Karpas-422 (cell line): ENCODE data around the gene TCEA3. TPM values are rescaled to one million over a fixed set of nuclear protein-coding genes. Genes with fewer than 3 reads are reported as not detected.
"Not testable (repeated sequence)": the region's sequence is repeated elsewhere in the genome, so short reads cannot be mapped to it uniquely, and the experiment has no call there.

Experiments
- DNase-seq: peaks from one replicate; pipeline ENCODE4 v3.0.0-alpha.2; 2015
- H2AFZ ChIP-seq: fragments of 200-600 bp; sonication (generic); 2 replicates; pipeline ENCODE4 v1.6.1; 2014; ENCODE audit warnings: antibody characterized with exemption, low read length, mixed read lengths
- H3K27ac ChIP-seq: fragments of 200-600 bp; sonication (generic); 2 replicates; pipeline ENCODE4 v1.5.1; 2014; ENCODE audit warnings: mild to moderate bottlenecking, low read length, moderate library complexity
- H3K27me3 ChIP-seq: fragments of 200-600 bp; sonication (generic); 2 replicates; pipeline ENCODE4 v1.6.1; 2014; ENCODE audit warnings: low read length, mixed read lengths
- H3K36me3 ChIP-seq: fragments of 200-600 bp; sonication (generic); 2 replicates; pipeline ENCODE4 v1.6.1; 2014; ENCODE audit warnings: low read length, mixed read lengths; ENCODE audit not compliant: insufficient read depth
- H3K4me1 ChIP-seq: fragments of 200-600 bp; sonication (generic); 2 replicates; pipeline ENCODE4 v1.6.1; 2014; ENCODE audit warnings: mild to moderate bottlenecking, low read length, mixed read lengths
- H3K4me2 ChIP-seq: fragments of 200-600 bp; sonication (generic); 2 replicates; pipeline ENCODE4 v1.6.1; 2014; ENCODE audit warnings: low read length, low read depth, mild to moderate bottlenecking; ENCODE audit not compliant: poor library complexity, severe bottlenecking
- H3K4me3 ChIP-seq: fragments of 200-600 bp; sonication (generic); 2 replicates; pipeline ENCODE4 v1.5.1; 2014; ENCODE audit warnings: mild to moderate bottlenecking, antibody characterized with exemption, low read length, mixed read lengths
- H3K79me2 ChIP-seq: fragments of 200-600 bp; sonication (generic); 2 replicates; pipeline ENCODE4 v1.6.1; 2014; ENCODE audit warnings: mild to moderate bottlenecking, low read length, mixed read lengths
- H3K9ac ChIP-seq: fragments of 200-600 bp; sonication (generic); 2 replicates; pipeline ENCODE4 v1.6.0; 2014; ENCODE audit warnings: low read length
- H3K9me2 ChIP-seq: fragments of 200-600 bp; sonication (generic), shearing (Covaris generic); replicated peaks from 2 replicates; pipeline ENCODE4 v1.6.0; 2014; ENCODE audit warnings: mild to moderate bottlenecking, low read length, moderate library complexity; ENCODE audit not compliant: insufficient read depth
- H3K9me3 ChIP-seq: fragments of 300-700, 200-600 bp; sonication (generic); 2 replicates; pipeline ENCODE4 v1.6.1; 2014; ENCODE audit warnings: low read length, mixed read lengths
- H4K20me1 ChIP-seq: fragments of 200-600 bp; sonication (generic); 2 replicates; pipeline ENCODE4 v1.6.1; 2014; ENCODE audit warnings: mild to moderate bottlenecking, antibody characterized with exemption, low read length, low read depth; ENCODE audit not compliant: insufficient read depth
- total RNA-seq: library from RNA; depleted of rRNA; stranded (reverse); fragments of >200 nt; shearing (Covaris generic); gene quantifications from 2 replicates; pipeline ENCODE4 v1.2.3, GENCODE V29; 2014; ENCODE audit warnings: low replicate concordance

Gene TCEA3
- total RNA-seq, 1 experiment from 2014 or later: not detected

DNA sequence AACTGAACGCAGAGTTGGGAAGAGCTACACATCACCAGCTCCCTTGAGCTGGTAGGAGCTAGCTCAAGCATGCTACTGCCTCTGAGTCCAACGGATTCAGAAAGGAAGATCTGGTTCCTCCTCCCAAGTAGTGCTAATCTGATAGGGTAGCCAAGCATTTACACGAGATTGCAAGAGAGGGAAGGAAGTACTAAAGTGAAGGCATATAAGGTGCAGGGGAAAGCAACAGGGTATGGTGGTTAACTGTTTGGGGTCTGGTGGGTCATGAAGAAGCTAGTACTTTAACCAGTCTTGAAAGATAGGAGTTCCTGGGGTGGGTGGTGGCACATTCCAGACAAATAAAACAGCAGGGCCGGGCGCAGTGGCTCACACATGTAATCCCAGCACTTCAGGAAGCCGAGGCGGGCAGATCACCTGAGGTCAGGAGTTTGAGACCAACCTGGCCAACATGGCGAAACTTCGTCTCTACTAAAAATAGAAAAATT is 34.7 kb downstream of the TCEA3 start:
- Histone ChIP-seq H3K79me2 (no peaks in the 10 kb centered on the region), H2AFZ (no peak overlapping the region), H3K27ac (no peak overlapping the region), H3K9ac (no peak overlapping the region), H3K36me3 (no peaks in the 10 kb centered on the region), H4K20me1 (no peaks in the 10 kb centered on the region), H3K4me1 (no peaks in the 10 kb centered on the region), H3K4me2 (no peak overlapping the region), H3K9me2 (no peaks in the 10 kb centered on the region), H3K9me3 (no peaks in the 10 kb centered on the region; the same call in 1 of the 2 replicates), H3K4me3 (no peak overlapping the region), H3K27me3 (no peaks in the 10 kb centered on the region)
- no peak for DNase-seq

DNA sequence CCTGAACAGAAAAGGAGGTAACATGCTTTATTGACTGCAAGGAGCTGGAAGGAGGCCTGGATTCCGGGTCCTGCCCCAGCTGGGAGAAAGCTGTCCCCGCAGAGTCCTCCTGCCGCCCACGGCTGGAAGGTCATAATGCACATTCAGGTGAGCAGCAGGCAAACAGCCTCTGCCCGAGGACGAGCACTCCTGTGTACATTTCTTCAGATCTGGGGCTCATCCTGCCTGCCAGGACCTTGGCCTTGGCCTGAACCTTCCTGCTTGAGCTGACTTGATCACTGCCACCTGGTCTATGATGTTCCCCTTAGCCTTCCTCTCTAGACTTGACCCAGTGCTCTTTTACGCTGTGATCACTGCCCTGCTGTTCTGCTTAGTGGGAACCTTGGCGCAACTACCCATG is 37.1 kb downstream of the TCEA3 start:
- Histone ChIP-seq H3K27me3 (no peaks in the 10 kb centered on the region), H4K20me1 (no peaks in the 10 kb centered on the region), H3K79me2 (no peaks in the 10 kb centered on the region), H3K36me3 (no peaks in the 10 kb centered on the region), H2AFZ (no peak overlapping the region), H3K9me3 (no peaks in the 10 kb centered on the region; the same call in 1 of the 2 replicates), H3K27ac (no peak overlapping the region), H3K9ac (no peak overlapping the region), H3K4me3 (no peak overlapping the region), H3K4me1 (no peaks in the 10 kb centered on the region), H3K4me2 (no peak overlapping the region), H3K9me2 (no peaks in the 10 kb centered on the region)
- no peak for DNase-seq

GRCh38 chr1:23385119-23385621 is 39.4 kb downstream of the TCEA3 start:
- no peaks in the 10 kb centered on the region for H3K9me3 ChIP-seq
- H3K36me3 ChIP-seq: no peaks in the 10 kb centered on the region
- no peaks in the 10 kb centered on the region for H4K20me1 ChIP-seq

GRCh38 chr1:23384312-23385058 is 40.1 kb downstream of the TCEA3 start:
- H3K27me3 ChIP-seq: no peaks in the 10 kb centered on the region
- no peak overlapping the region for H2AFZ ChIP-seq
- H3K36me3 ChIP-seq: no peaks in the 10 kb centered on the region
- no peaks in the 10 kb centered on the region for H3K79me2 ChIP-seq
- no peaks in the 10 kb centered on the region for H3K9me3 ChIP-seq
- H3K4me3 ChIP-seq: no peak overlapping the region
- H3K27ac ChIP-seq: no peak overlapping the region
- H3K9me2 ChIP-seq: no peaks in the 10 kb centered on the region
- no peak overlapping the region for H3K4me2 ChIP-seq
- no peak for DNase-seq
- H3K9ac ChIP-seq: no peak overlapping the region
- H3K4me1 ChIP-seq: no peaks in the 10 kb centered on the region
- H4K20me1 ChIP-seq: no peaks in the 10 kb centered on the region

More at GRCh38 chr1:23385119-23385621, 39.4 kb downstream of the TCEA3 start:
- H3K4me3 ChIP-seq: no peak overlapping the region
- no peak overlapping the region for H3K27ac ChIP-seq
- H3K9me2 ChIP-seq: no peaks in the 10 kb centered on the region
- H3K4me2 ChIP-seq: no peak overlapping the region
- H3K27me3 ChIP-seq: no peaks in the 10 kb centered on the region
- DNase-seq: no peak
- no peaks in the 10 kb centered on the region for H3K4me1 ChIP-seq
- no peak overlapping the region for H3K9ac ChIP-seq
- H3K79me2 ChIP-seq: no peaks in the 10 kb centered on the region
- H2AFZ ChIP-seq: no peak overlapping the region

- no peaks in the 10 kb centered on the region for H3K27me3 ChIP-seq
- H2AFZ ChIP-seq: no peak overlapping the region
- H3K9me2 ChIP-seq: no peaks in the 10 kb centered on the region
- H3K4me3 ChIP-seq: no peak overlapping the region
- no peak overlapping the region for H3K27ac ChIP-seq
- H3K79me2 ChIP-seq: no peaks in the 10 kb centered on the region
- H4K20me1 ChIP-seq: no peaks in the 10 kb centered on the region
- no peak overlapping the region for H3K9ac ChIP-seq
- no peak overlapping the region for H3K4me2 ChIP-seq
- H3K4me1 ChIP-seq: no peaks in the 10 kb centered on the region
- DNase-seq: no peak
- no peaks in the 10 kb centered on the region for H3K9me3 ChIP-seq
- H3K36me3 ChIP-seq: no peaks in the 10 kb centered on the region
Observed at GRCh38 chr1:23383577-23384311, 40.8 kb downstream of the TCEA3 start.

DNA sequence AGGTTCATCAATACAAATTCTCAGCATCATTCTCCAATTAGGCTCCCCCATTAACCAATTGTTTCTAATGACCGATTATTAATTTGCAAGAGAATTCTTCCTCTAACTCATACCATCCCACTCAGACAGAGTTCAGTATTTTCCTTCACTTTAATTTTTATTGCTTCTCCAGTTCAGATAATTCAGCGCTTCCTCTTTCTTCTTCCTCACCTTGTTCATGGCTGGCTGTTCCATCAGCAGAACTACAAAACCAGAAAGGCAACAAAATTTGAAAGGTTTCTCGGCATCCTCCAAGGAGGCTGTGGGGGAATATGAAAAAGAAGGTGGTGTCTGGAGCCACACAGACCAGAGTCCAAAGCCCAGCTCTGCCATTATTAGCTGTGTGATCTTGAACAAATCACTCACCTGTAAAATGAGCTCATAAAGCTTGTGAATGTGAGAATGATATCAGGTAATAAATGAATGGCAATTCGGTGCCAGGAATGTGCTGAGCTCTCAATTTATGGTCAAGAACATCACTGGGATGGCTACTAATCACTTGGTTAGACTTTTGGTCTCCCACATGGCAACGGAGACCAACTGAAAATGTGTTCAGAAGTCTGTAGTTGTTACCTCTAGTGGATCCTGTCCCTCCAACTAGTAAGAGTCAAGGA is 43.2 kb downstream of the TCEA3 start:
- H3K4me2 ChIP-seq: no peak overlapping the region
- H3K27ac ChIP-seq: no peak overlapping the region
- no peaks in the 10 kb centered on the region for H3K27me3 ChIP-seq
- no peaks in the 10 kb centered on the region for H4K20me1 ChIP-seq
- H3K36me3 ChIP-seq: no peaks in the 10 kb centered on the region
- no peaks in the 10 kb centered on the region for H3K4me1 ChIP-seq
- no peak overlapping the region for H3K9ac ChIP-seq
- no peak overlapping the region for H3K4me3 ChIP-seq
- no peaks in the 10 kb centered on the region for H3K79me2 ChIP-seq
- H2AFZ ChIP-seq: no peak overlapping the region
- no peak for DNase-seq
- H3K9me3 ChIP-seq: no peaks in the 10 kb centered on the region
- H3K9me2 ChIP-seq: no peaks in the 10 kb centered on the region

DNA sequence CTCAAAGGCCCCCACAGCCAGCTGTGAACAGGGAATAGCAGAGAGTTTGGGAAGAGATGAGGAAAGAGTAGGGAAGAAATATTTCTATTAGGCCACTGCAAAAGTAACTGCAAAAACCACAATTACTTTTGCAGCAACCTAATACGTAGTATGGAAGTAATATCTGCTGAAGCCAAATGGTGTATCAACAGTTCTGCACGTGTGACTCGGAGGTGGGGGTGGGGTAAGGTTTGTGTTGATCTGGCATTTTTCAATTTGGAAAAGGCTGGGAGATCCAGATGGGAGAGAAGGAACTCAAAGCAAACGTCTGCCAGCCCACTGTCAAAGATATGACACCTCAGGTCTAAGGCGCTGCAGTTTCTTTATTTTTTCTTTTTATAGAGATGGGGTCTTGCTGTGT is 43.8 kb downstream of the TCEA3 start:
- Histone ChIP-seq H3K79me2 (no peaks in the 10 kb centered on the region), H3K9me3 (no peaks in the 10 kb centered on the region), H3K4me3 (no peak overlapping the region), H3K36me3 (no peaks in the 10 kb centered on the region), H3K27ac (no peak overlapping the region), H3K27me3 (no peaks in the 10 kb centered on the region), H3K4me2 (no peak overlapping the region), H4K20me1 (no peaks in the 10 kb centered on the region), H3K9me2 (no peaks in the 10 kb centered on the region), H3K4me1 (no peaks in the 10 kb centered on the region), H3K9ac (no peak overlapping the region), H2AFZ (no peak overlapping the region)
- no peak for DNase-seq

GRCh38 chr1:23380236-23380635 is 44.3 kb downstream of the TCEA3 start:
- not testable (repeated sequence) for H3K27ac ChIP-seq, H3K36me3 ChIP-seq, H2AFZ ChIP-seq, H3K4me3 ChIP-seq, H3K9me3 ChIP-seq, H3K79me2 ChIP-seq, H3K4me2 ChIP-seq, H3K27me3 ChIP-seq, DNase-seq, H4K20me1 ChIP-seq, H3K4me1 ChIP-seq, H3K9me2 ChIP-seq, H3K9ac ChIP-seq
